GM12878 (cell line): ENCODE measurements around the gene SEC14L1. TPM values are rescaled to one million over a fixed set of nuclear protein-coding genes. Genes with fewer than 3 reads are reported as not detected.

ENCODE experiments used
- ATAC-seq: fragments of 200-7000 bp; cut with Tn5 transposase; 3 replicates; pipeline ENCODE4 v1.9.1; 2020; ENCODE audit warnings: mild to moderate bottlenecking, moderate library complexity
- BruUV-seq: library from RNA; stranded (reverse); fragments of 400-500 nt; replicated peaks from 2 replicates; lab custom pipeline; 2021; lab: Mats Ljungman, UMichigan
- CTCF ChIA-PET: fragments of 300-600 bp; sonication (Branson Sonifier 250); formaldehyde crosslinking; extraction: SDS; loops from one replicate; lab custom pipeline; 2021; ENCODE audit warnings: inconsistent platforms; lab: Yijun Ruan, JAX
- POLR2A ChIA-PET: fragments of 350-600 bp; formaldehyde crosslinking; extraction: SDS; loops from one replicate; lab custom pipeline; 2021; ENCODE audit warnings: inconsistent platforms; lab: Charles Lee
- RAD21 ChIA-PET: fragments of 300-600 bp; sonication (Branson Sonifier 250); formaldehyde crosslinking; loops from one replicate; lab custom pipeline; 2023; ENCODE audit warnings: antibody characterized with exemption; ENCODE audit not compliant: unreplicated experiment; lab: Charles Lee
- SMC1A ChIA-PET: fragments of 300-600 bp; sonication (Branson Sonifier 250); formaldehyde crosslinking; loops from one replicate; lab custom pipeline; 2023; ENCODE audit not compliant: unreplicated experiment, uncharacterized antibody; lab: Charles Lee
- DNase-seq: peaks from one replicate; pipeline ENCODE4 v3.0.0-alpha.2; 2011; ENCODE audit warnings: low read depth, low spot score
- FAIRE-seq: peaks from 3 replicates; lab custom pipeline; 2011; peaks lifted over from hg19 to GRCh38; lab: Jason Lieb, UNC
- H2AFZ ChIP-seq: 2 replicates; pipeline ENCODE4 v1.6.0; 2011; ENCODE audit warnings: low read depth, low read length, control low read depth; ENCODE audit not compliant: control insufficient read depth
- H3K27ac ChIP-seq: 2 replicates; pipeline ENCODE4 v1.5.1; 2011; ENCODE audit warnings: control low read depth; ENCODE audit not compliant: control insufficient read depth, insufficient read depth
- H3K27me3 ChIP-seq, 2 experiments: replicated peaks in 1 of 2; 2 replicates each; pipeline versions ENCODE4 v1.6.0 to v1.6.1; 2011; ENCODE audit warnings: low read length in 1 of 2; ENCODE audit not compliant: control insufficient read depth in 2 of 2, insufficient read depth in 2 of 2
- H3K36me3 ChIP-seq, 2 experiments: 2 replicates each; pipeline ENCODE4 v1.5.1; 2011; ENCODE audit warnings: low read length in 1 of 2; ENCODE audit not compliant: control insufficient read depth in 2 of 2, insufficient read depth in 2 of 2
- H3K4me1 ChIP-seq: 2 replicates; pipeline ENCODE4 v1.6.1; 2011; ENCODE audit warnings: mild to moderate bottlenecking, low read length, moderate library complexity, mixed read lengths; ENCODE audit not compliant: control insufficient read depth, insufficient read depth
- H3K4me2 ChIP-seq: 2 replicates; pipeline ENCODE4 v1.6.0; 2011; ENCODE audit warnings: control low read depth; ENCODE audit not compliant: control insufficient read depth, insufficient read depth
- H3K4me3 ChIP-seq: fragments of 200-600 bp; sonication (generic); 2 replicates; pipeline ENCODE4 v1.5.1; 2016
- H3K79me2 ChIP-seq: 2 replicates; pipeline ENCODE4 v1.6.0; 2011; ENCODE audit warnings: low read length; ENCODE audit not compliant: control insufficient read depth, insufficient read depth
- H3K9ac ChIP-seq: 2 replicates; pipeline ENCODE4 v1.8.0; 2011; ENCODE audit warnings: low read length, control low read depth, mixed read lengths; ENCODE audit not compliant: control insufficient read depth, insufficient read depth
- H3K9me3 ChIP-seq: replicated peaks from 3 replicates; pipeline ENCODE4 v1.5.1; 2011; ENCODE audit warnings: mild to moderate bottlenecking, low read length; ENCODE audit not compliant: control insufficient read depth, insufficient read depth
- H4K20me1 ChIP-seq: 2 replicates; pipeline ENCODE4 v1.6.0; 2011; ENCODE audit not compliant: control insufficient read depth, insufficient read depth
- BRCA1 ChIP-seq: IDR thresholded peaks from 2 replicates; pipeline ENCODE4 v1.6.1; 2011; ENCODE audit warnings: low read depth, low read length, improper control_type of control experiment
- CBX3 ChIP-seq: fragments of 200-600 bp; sonication (generic); IDR thresholded peaks from 2 replicates; pipeline ENCODE4 v1.6.1; 2016; ENCODE audit warnings: low read depth, borderline replicate concordance
- CEBPB ChIP-seq, 2 experiments: fragments of 150-350 bp in 1 of 2; IDR thresholded peaks; 2 replicates each; pipeline ENCODE4 v1.6.1; 2012 to 2014; ENCODE audit warnings: low read depth in 2 of 2, low read length in 2 of 2, borderline replicate concordance in 1 of 2, inconsistent platforms in 1 of 2
- CHD1 ChIP-seq: IDR thresholded peaks from 2 replicates; pipeline ENCODE4 v1.6.1; 2012; ENCODE audit warnings: low read depth, low read length, improper control_type of control experiment
- CHD2 ChIP-seq: IDR thresholded peaks from 2 replicates; pipeline ENCODE4 v1.6.1; 2011; ENCODE audit warnings: low read depth, low read length, improper control_type of control experiment, borderline replicate concordance
- CTCF ChIP-seq, 3 experiments: IDR thresholded peaks in 2 of 3; conservative IDR thresholded peaks in 1 of 3; 2 replicates each; pipeline ENCODE4 v1.5.1; 2011; ENCODE audit warnings: low read depth in 3 of 3, low read length in 3 of 3, mild to moderate bottlenecking in 3 of 3, control low read depth in 2 of 3, moderate library complexity in 2 of 3, inconsistent platforms in 1 of 3, mixed read lengths in 1 of 3; ENCODE audit not compliant: control insufficient read depth in 2 of 3, insufficient read depth in 1 of 3; ENCODE audit errors: extremely low read depth in 1 of 3
- HCFC1 ChIP-seq: fragments of 150-350 bp; IDR thresholded peaks from 2 replicates; pipeline ENCODE4 v1.6.1; 2014; ENCODE audit warnings: low read length
- MAX ChIP-seq: IDR thresholded peaks from 2 replicates; pipeline ENCODE4 v1.6.1; 2012; ENCODE audit warnings: low read depth, low read length, improper control_type of control experiment
- MTA3 ChIP-seq: IDR thresholded peaks from 2 replicates; pipeline ENCODE4 v1.6.1; 2012; ENCODE audit warnings: low read length, inconsistent platforms, borderline replicate concordance
- NR2C1 ChIP-seq: fragments of 450-650 bp; IDR thresholded peaks from 2 replicates; pipeline ENCODE4 v1.6.1; 2017; ENCODE audit warnings: antibody characterized with exemption, mild to moderate bottlenecking, moderate library complexity
- POLR2AphosphoS5 ChIP-seq: IDR thresholded peaks from 2 replicates; pipeline ENCODE4 v1.6.1; 2011; ENCODE audit warnings: mild to moderate bottlenecking, low read length, inconsistent platforms
- SIX5 ChIP-seq: IDR thresholded peaks from 2 replicates; pipeline ENCODE4 v1.6.1; 2011; ENCODE audit warnings: mild to moderate bottlenecking, low read depth, low read length, moderate library complexity; ENCODE audit not compliant: severe bottlenecking
- SP1 ChIP-seq: IDR thresholded peaks from one replicate; pipeline ENCODE4 v1.6.1; 2011; ENCODE audit warnings: low read depth, low read length
- STAT1 ChIP-seq: fragments of 450-650 bp; conservative IDR thresholded peaks from 2 replicates; pipeline ENCODE4 v1.6.1; 2014; ENCODE audit warnings: antibody characterized with exemption, mild to moderate bottlenecking
- STAT3 ChIP-seq: IDR thresholded peaks from 2 replicates; pipeline ENCODE4 v1.6.1; 2011; ENCODE audit warnings: low read depth, low read length, improper control_type of control experiment
- ZNF24 ChIP-seq: fragments of 450-650 bp; IDR thresholded peaks from 2 replicates; pipeline ENCODE4 v1.6.1; 2017; ENCODE audit warnings: antibody characterized with exemption, mild to moderate bottlenecking
- WGBS: methylation state at CpG from one replicate; pipeline ENCODE4 v1.1.6; 2016; ENCODE audit warnings: low lambda C conversion rate; ENCODE audit not compliant: insufficient replicate concordance, insufficient coverage; ENCODE audit errors: missing lambda C conversion rate; 5-methylcytosine and 5-hydroxymethylcytosine counted together
- in situ Hi-C: fragments of 300-500 bp; cut with MboI; formaldehyde crosslinking; loops from 9 replicates; pipeline ENCODE4 v1.14.3; 2018; ENCODE audit warnings: mixed read lengths
- intact Hi-C: fragments of 100-400 bp; cut with micrococcal nuclease; formaldehyde crosslinking; loops from one replicate; pipeline ENCODE4 v1.14.2; 2022; ENCODE audit not compliant: unreplicated experiment
- polyA plus RNA-seq, 11 experiments: library from polyadenylated mRNA; depleted of rRNA in 4 of 11; unstranded in 6 of 11; stranded (reverse) in 5 of 11; fragments of >200 nt; fragmentation: Nextera tagmentation in 4 of 11; fragmentation: Illumina TruSeq in 1 of 11; extraction: Ambion mirVana in 4 of 11; extraction: Trizol in 1 of 11; gene quantifications; 1 replicate in 1 of 11; 2 replicates in 10 of 11; pipeline versions ENCODE4 v1.2.1 to v1.2.3, GENCODE V29; 2011 to 2016; ENCODE audit warnings: inconsistent platforms in 2 of 11, missing spikeins in 2 of 11, low read depth in 1 of 11
- total RNA-seq, 4 experiments: library from RNA; depleted of rRNA in 3 of 4; stranded (reverse); fragments of >200 nt in 3 of 4; fragmentation: Illumina TruSeq in 1 of 4; extraction: Trizol in 1 of 4; gene quantifications; 2 replicates each; pipeline versions ENCODE4 v1.2.1 to v1.2.3, GENCODE V29; 2013 to 2021

The SEC14L1 gene
- total and polyA plus RNA-seq, 10 of the 15 experiments (the other 5 are each of a cell fraction or from before 2014, with no cell fraction given) = 6.3 to 66.1 (median 33.5) TPM

- CTCF ChIA-PET = interaction anchor here (0.9 to 1.8 kb wide), 4 partner anchors 8 to 79 kb away, joined by 3 to 5 read pairs (median 4); no protein-coding TSS in a partner anchor
- no peak overlapping the region for H3K4me2 ChIP-seq
- RAD21 ChIA-PET = interaction anchor here (1.6 to 1.8 kb wide), 3 partner anchors 16 to 21 kb away, joined by 4 to 7 read pairs (median 6); partner anchors contain the start of gene SEC14L1
- POLR2A ChIA-PET = interaction anchor here (0.5 to 0.8 kb wide), 3 partner anchors 10 to 250 kb away, joined by 3 to 4 read pairs (median 4); no protein-coding TSS in a partner anchor
- intact Hi-C loops = no loop called here
- no peak for FAIRE-seq
- peaks cover 14% of the 10 kb centered on the region for H3K4me1 ChIP-seq
- in situ Hi-C loops = no loop called here
- BruUV-seq = no TSS peak
- H3K27me3 ChIP-seq = no peaks in the 10 kb centered on the region
- no peak overlapping the region for H2AFZ ChIP-seq
- no peak overlapping the region for H3K27ac ChIP-seq
- peaks cover 1 to 3% of the 10 kb centered on the region in 2 experiments for H3K36me3 ChIP-seq
- DNase-seq = no peak
- no peaks in the 10 kb centered on the region; the same call in 2 of the 3 replicates for H3K9me3 ChIP-seq
- ATAC-seq = no peak
- no peak overlapping the region for H3K4me3 ChIP-seq
- no peak overlapping the region for H3K9ac ChIP-seq
- H3K79me2 ChIP-seq = peaks cover 56% of the 10 kb centered on the region
- H4K20me1 ChIP-seq = peaks cover 6% of the 10 kb centered on the region
- SMC1A ChIA-PET = interaction anchor here (1.3 to 3.9 kb wide), 5 partner anchors 10 to 45 kb away, joined by 3 to 16 read pairs (median 10); no protein-coding TSS in a partner anchor
- WGBS = 76% methylated on average over 8 of the region's 8 CpGs
- no peak for TF ChIP-seq SP1
- TF ChIP-seq CEBPB (IDR thresholded peaks at IDR 0.05; ENCODE audit: borderline replicate concordance in 1 of 2, low read depth in 2 of 2, low read length in 2 of 2) = no peak
- TF ChIP-seq CTCF (IDR thresholded peaks at IDR 0.05 in 2 of 3, conservative IDR thresholded peaks at IDR 0.05 in 1 of 3; ENCODE audit: control insufficient read depth in 2 of 3, extremely low read depth in 1 of 3, insufficient read depth in 1 of 3, low read depth in 3 of 3, low read length in 3 of 3) = no peak
- no peak for TF ChIP-seq ZNF24
- no peak for TF ChIP-seq SIX5
- no peak for TF ChIP-seq HCFC1
- no peak for TF ChIP-seq STAT1
- TF ChIP-seq MTA3 = no peak
- TF ChIP-seq MAX = no peak
- TF ChIP-seq BRCA1 = no peak
- TF ChIP-seq STAT3 = no peak
- TF ChIP-seq POLR2AphosphoS5 = no peak
- no peak for TF ChIP-seq NR2C1
- no peak for TF ChIP-seq CBX3
- TF ChIP-seq CHD1 = no peak
- no peak for TF ChIP-seq CHD2
These were observed 20.2 kb downstream of the SEC14L1 start for GRCh38 chr17:77160875-77161530.
